ENCODE measurements around the gene TTC7B.

DNA sequence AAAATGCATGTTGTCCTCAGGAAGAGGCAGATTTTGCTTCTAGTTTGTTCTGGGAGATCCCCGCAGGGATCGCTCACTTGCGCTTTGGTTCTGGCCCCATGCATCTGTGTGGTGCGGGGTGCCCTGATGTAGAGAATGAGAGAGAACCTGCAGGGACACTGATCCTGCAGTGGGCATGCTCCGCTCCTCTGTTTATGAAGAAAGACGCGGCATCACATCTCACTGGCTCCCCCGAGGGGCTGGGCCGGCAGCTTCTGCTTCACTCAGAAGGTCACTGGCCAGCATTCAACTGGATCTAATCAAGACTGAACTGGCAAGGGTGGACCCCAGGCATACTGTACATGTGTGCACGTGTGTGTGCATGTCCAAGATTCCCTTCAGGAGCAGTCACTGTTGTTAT is 255.2 kb downstream of the TTC7B start:
- no peak for TF ChIP-seq POLR2AphosphoS5 (IDR thresholded peaks at IDR 0.05; ENCODE audit: low read depth, low read length)
- TF ChIP-seq, protein P1, sequence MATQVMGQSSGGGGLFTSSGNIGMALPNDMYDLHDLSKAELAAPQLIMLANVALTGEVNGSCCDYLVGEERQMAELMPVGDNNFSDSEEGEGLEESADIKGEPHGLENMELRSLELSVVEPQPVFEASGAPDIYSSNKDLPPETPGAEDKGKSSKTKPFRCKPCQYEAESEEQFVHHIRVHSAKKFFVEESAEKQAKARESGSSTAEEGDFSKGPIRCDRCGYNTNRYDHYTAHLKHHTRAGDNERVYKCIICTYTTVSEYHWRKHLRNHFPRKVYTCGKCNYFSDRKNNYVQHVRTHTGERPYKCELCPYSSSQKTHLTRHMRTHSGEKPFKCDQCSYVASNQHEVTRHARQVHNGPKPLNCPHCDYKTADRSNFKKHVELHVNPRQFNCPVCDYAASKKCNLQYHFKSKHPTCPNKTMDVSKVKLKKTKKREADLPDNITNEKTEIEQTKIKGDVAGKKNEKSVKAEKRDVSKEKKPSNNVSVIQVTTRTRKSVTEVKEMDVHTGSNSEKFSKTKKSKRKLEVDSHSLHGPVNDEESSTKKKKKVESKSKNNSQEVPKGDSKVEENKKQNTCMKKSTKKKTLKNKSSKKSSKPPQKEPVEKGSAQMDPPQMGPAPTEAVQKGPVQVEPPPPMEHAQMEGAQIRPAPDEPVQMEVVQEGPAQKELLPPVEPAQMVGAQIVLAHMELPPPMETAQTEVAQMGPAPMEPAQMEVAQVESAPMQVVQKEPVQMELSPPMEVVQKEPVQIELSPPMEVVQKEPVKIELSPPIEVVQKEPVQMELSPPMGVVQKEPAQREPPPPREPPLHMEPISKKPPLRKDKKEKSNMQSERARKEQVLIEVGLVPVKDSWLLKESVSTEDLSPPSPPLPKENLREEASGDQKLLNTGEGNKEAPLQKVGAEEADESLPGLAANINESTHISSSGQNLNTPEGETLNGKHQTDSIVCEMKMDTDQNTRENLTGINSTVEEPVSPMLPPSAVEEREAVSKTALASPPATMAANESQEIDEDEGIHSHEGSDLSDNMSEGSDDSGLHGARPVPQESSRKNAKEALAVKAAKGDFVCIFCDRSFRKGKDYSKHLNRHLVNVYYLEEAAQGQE (IDR thresholded peaks at IDR 0.05; ENCODE audit: insufficient read depth in 1 of 2, low read depth in 2 of 2, low read length in 2 of 2), result no peak
- TF ChIP-seq SIN3A (IDR thresholded peaks at IDR 0.05; ENCODE audit: borderline replicate concordance, insufficient read depth, low read length), result no peak
- TF ChIP-seq FOXP2 (optimal IDR thresholded peaks at IDR 0.05; ENCODE audit: borderline replicate concordance, extremely low read depth, extremely low read length, insufficient read depth), result no peak
- no peak for TF ChIP-seq TAF1 (IDR thresholded peaks at IDR 0.05; ENCODE audit: borderline replicate concordance, insufficient read depth, low read length)
